GM23338 (cell line): ENCODE results near the gene ACOXL.
A peak's percentile ranks its signal among the peaks of the same experiment; 100 is the strongest.

Source experiments
- CREB1 ChIP-seq: fragments of 250-450 bp; sonication (Bioruptor Pico); IDR thresholded peaks from 2 replicates; pipeline ENCODE4 v1.5.0; 2020; ENCODE audit warnings: low read depth, mild to moderate bottlenecking, moderate library complexity
- EZH2 ChIP-seq: fragments of 200-600 bp; sonication (generic); IDR thresholded peaks from one replicate; pipeline ENCODE4 v1.8.0; 2017; ENCODE audit warnings: antibody characterized with exemption, mild to moderate bottlenecking, low read depth; ENCODE audit not compliant: unreplicated experiment
- EZH2phosphoT487 ChIP-seq: fragments of 200-600 bp; sonication (generic); IDR thresholded peaks from one replicate; pipeline ENCODE4 v1.8.1; 2018; ENCODE audit warnings: antibody characterized with exemption; ENCODE audit not compliant: unreplicated experiment
- POLR2AphosphoS5 ChIP-seq: IDR thresholded peaks from 2 replicates; pipeline ENCODE4 v1.6.1; 2016; ENCODE audit warnings: antibody characterized with exemption, low read depth
- TF ChIP-seq, protein P1 (sequence below), 2 experiments: fragments of 200-600 bp in 1 of 2; sonication (generic) in 1 of 2; conservative IDR thresholded peaks; 2 replicates each; pipeline versions ENCODE4 v1.5.1 to v1.6.1; 2016 to 2017; ENCODE audit warnings: antibody characterized with exemption in 2 of 2, low read depth in 2 of 2, mild to moderate bottlenecking in 2 of 2, moderate library complexity in 1 of 2
- TF ChIP-seq, protein P2 (sequence below): IDR thresholded peaks from 2 replicates; pipeline ENCODE4 v1.6.1; 2016; ENCODE audit warnings: antibody characterized with exemption

DNA sequence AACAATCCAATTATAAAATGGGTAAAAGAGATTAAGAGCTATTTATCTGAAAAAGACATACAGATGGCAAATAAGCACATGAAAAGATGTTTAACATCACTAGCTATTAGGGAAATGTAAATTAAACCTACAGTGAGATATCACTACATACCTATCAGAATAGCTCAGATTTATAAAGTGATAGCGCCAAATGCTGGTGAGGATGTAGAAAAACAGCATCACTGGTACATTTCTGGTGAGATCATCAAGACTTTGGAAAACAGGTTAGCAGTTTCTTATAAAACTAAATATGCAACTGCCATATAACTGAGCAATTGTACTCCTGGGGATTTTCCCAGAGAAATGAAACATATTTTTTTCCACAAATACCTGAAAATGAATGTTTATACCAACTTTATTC lies 100.4 kb downstream of the ACOXL start:
- TF ChIP-seq, protein P1, sequence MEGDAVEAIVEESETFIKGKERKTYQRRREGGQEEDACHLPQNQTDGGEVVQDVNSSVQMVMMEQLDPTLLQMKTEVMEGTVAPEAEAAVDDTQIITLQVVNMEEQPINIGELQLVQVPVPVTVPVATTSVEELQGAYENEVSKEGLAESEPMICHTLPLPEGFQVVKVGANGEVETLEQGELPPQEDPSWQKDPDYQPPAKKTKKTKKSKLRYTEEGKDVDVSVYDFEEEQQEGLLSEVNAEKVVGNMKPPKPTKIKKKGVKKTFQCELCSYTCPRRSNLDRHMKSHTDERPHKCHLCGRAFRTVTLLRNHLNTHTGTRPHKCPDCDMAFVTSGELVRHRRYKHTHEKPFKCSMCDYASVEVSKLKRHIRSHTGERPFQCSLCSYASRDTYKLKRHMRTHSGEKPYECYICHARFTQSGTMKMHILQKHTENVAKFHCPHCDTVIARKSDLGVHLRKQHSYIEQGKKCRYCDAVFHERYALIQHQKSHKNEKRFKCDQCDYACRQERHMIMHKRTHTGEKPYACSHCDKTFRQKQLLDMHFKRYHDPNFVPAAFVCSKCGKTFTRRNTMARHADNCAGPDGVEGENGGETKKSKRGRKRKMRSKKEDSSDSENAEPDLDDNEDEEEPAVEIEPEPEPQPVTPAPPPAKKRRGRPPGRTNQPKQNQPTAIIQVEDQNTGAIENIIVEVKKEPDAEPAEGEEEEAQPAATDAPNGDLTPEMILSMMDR (conservative IDR thresholded peaks at IDR 0.05; ENCODE audit: low read depth in 2 of 2), result peak; percentile 35 to 41; a peak in 2 of 4 replicates
- TF ChIP-seq POLR2AphosphoS5 (no peak), EZH2 (no peak), CREB1 (CRISPR knock-in tag) (no peak), EZH2phosphoT487 (no peak)
- TF ChIP-seq, protein P2, sequence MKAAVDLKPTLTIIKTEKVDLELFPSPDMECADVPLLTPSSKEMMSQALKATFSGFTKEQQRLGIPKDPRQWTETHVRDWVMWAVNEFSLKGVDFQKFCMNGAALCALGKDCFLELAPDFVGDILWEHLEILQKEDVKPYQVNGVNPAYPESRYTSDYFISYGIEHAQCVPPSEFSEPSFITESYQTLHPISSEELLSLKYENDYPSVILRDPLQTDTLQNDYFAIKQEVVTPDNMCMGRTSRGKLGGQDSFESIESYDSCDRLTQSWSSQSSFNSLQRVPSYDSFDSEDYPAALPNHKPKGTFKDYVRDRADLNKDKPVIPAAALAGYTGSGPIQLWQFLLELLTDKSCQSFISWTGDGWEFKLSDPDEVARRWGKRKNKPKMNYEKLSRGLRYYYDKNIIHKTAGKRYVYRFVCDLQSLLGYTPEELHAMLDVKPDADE, result no peak
